GM10847 (cell line): ENCODE results near the gene HS6ST2.

Experiments
- POLR2A ChIP-seq: IDR thresholded peaks from 2 replicates; pipeline ENCODE4 v1.6.1; 2011; ENCODE audit not compliant: insufficient read length; ENCODE audit errors: extremely low read depth

The HS6ST2 gene

GRCh38 chrX:132876523-132877338, 81.7 kb downstream of the HS6ST2 start:
- TF ChIP-seq POLR2A, result no peak

DNA sequence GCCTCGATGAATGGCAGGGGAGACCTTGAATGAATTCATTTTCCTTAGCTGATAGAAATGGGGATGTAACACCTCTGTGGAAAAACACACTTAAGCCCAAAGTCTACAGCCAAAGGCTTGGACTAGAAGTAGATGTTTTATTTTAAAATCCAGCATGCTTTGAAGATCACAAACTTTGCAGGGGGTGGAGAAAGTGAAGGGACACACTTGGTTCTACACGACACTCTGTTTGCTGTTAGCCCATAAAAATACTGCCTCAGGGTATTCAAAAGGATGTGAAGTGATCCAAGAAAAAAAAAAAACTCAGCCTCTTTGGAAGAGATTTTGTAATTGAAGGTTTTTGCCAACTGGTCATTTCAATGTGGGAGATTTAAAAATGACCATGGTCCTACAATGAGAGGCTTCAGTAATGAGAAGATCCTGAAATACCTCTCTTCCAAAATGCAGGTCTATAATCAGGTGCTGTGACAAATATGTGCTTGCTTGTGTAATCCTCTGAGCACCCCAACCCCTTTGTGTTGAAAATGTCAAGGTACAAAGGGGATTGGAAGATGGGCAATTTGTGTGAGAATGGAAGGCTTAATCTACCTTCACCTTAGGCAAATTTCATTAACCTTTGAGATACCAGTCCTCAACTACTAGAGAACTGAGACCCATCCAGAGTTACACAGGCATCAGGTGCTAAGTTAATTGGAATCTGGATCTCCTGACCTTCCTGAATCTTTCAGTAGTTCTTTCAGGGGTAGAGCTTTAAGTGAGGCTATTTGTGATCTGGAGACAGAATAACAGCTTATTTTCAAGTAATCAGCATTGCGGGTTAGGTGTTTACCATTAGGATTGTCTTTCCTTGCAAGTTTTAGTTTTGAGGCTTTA, 82.5 kb downstream of the HS6ST2 start:
- TF ChIP-seq POLR2A, result no peak

GRCh38 chrX:132862562-132862961, 95.9 kb downstream of the HS6ST2 start:
- no peak for TF ChIP-seq POLR2A

DNA sequence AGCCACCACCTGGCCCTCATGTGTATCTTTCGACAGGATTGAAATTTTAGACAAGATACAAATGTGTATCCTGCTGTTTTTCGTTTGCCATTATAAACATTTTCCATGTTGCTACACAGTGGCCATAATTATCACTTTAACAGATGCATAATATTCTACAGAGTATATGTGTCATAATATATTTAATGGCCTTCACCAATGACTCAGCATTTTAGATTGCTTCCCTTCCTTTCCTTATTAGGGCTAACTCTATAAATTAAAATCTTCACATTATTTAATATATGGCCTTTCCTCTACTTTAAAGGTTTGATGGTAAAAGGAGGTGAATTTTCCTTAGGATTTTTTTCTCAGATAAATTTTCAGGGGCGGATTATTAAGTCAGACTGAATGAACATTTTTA, 97.4 kb downstream of the HS6ST2 start:
- no peak for TF ChIP-seq POLR2A

DNA sequence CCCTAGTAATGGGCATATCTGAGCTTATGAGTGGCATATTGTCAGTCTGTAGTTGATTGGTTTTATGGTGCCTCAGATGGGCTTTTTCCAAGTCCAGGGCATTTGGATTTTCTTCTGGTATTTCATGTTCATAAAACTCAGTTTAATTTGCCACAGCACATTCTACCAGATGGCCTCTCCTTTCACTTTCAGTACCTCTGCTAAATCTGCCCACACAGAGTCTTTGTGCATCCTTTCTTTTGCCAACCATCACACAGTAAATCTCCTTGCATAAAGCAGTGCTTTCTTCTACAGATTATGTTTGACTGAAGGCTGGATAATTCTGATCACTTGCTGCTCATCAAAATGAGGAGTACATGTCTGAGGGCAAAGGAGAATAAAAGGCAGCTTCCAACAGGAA, 98.2 kb downstream of the HS6ST2 start:
- TF ChIP-seq POLR2A, result no peak

- no peak for TF ChIP-seq POLR2A
Measured at GRCh38 chrX:132858018-132858417, 100.4 kb downstream of the HS6ST2 start.

GRCh38 chrX:132855780-132856341, 102.6 kb downstream of the HS6ST2 start:
- TF ChIP-seq POLR2A, result no peak

- TF ChIP-seq POLR2A, result no peak
Measured at GRCh38 chrX:132853040-132853439, 105.4 kb downstream of the HS6ST2 start.

- no peak for TF ChIP-seq POLR2A
Measured at GRCh38 chrX:132848296-132848970, 110.0 kb downstream of the HS6ST2 start.

- no peak for TF ChIP-seq POLR2A
Measured at GRCh38 chrX:132843363-132843762, 115.1 kb downstream of the HS6ST2 start.

DNA sequence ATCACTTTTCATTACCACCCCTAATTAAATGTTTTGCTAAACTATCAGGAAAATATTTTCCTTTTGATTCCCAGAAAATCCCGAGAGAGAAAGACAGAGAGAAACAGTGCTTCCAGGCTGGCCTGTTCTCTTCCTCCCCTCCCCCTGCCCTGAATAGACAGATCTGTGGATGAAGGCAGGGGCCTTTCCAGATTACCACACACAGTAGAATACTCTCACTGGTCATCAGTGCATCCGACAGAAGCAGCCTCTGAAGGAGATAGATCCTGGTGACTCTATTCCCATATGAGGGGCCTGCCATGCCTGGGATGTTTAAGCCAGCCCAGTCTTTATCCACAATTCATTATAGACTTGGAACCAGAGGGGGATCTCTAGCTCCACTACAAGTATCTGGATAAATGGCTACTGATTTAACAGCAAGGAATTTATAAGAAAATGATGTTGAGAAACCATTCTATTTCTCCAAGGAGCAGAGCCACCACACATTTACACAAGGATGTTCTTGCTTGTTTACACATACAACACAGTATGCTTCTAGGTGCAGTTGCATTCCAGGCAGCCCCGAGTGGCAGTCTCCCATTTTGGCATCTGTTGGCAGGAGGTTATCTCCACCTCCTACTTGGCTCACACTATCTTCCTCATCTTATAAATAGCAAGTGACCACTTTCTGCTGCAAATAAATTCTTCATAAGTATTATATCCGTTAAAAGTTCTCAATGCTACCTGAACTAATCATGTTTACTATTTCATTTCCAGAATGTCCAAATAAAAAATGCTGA, 115.8 kb downstream of the HS6ST2 start:
- no peak for TF ChIP-seq POLR2A

DNA sequence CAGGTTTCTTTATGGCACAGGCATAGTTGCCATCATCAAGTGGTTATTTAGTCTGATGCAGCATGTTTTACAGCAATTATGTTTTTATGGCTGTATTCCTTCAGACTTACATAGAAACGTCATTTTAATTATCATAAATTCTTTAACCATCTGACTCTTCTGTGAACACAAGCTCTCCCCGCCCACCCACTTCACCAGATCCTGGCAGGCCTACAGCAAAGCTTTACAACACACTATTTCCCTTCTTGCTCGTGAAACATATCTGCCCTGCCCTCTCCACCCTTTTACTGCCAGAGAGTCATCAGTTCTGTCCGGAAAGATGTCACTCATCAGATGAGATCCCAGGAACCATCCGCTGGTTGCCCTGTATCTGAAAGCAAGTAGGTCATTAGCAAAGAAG, 120.5 kb downstream of the HS6ST2 start:
- TF ChIP-seq POLR2A, result no peak

DNA sequence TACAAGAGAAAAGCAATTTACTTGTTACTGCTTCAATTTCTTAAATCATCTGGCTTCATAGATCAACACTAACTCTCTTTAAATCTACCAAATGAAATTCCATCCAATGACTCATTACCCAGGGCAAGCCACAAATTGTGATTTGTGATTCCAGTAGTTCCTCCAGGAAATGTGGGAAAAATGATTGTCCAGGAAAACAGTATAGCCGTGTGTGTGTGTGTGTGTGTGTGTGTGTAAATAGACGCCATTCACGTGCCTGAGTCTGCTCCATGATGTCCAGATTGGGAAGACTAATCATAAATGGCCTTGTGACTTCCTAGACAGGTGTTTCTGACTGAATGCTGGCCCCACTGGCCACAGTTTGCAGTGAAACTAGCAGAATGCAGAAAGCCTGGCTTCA, 121.3 kb downstream of the HS6ST2 start:
- TF ChIP-seq POLR2A, result no peak

DNA sequence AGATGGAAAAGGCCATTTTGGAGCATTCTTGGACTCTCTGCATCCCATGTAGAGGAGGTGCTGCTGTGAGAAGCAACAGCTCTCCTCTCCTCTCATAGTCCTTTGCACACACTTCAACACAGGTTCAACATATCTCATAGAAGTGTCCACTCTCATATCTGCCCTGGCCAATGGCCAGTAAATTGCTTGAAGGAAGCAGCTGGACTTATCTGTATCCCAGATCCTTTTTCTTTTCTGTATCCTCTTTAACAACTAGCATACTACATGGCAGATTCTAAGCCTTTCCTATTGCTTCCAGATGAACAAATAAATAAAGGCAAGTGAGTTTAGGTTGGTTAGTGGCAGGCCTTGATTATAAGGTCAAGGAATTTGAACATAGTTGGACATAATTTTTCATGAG, 122.0 kb downstream of the HS6ST2 start:
- no peak for TF ChIP-seq POLR2A

DNA sequence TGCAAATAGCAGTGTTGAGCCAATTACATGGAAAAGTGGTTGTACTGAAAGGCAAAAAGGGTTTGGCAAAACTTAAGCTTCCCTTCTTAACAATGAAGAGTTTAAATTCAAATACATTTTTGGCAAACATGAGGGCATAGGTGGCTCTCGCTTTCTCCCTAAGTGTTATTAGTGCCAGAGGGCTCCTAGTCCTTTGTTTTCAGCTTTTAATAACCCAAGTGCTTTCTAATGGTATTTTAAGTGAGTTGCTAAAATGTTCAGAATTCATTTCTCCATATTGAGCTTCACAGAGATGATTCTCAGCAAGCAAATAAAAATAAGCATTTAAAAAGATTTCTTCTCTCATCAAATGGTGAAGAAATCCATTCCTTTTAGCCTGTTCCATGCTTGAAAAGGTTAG, 123.7 kb downstream of the HS6ST2 start:
- no peak for TF ChIP-seq POLR2A
